NCI-H187 treated with DMSO at 0.1 percent for 48 hours (cell line): ENCODE data around the gene CKM.
"Not testable (repeated sequence)": the region's sequence is repeated elsewhere in the genome, so short reads cannot be mapped to it uniquely, and the experiment has no call there.

Experiments
- DNase-seq: peaks from one replicate; lab custom pipeline; 2025; lab: John Stamatoyannopoulos, UW

The CKM gene

GRCh38 chr19:45320997-45321775 is 1.5 kb downstream of the CKM start:
- no peak for DNase-seq

GRCh38 chr19:45315304-45315703 is 7.4 kb downstream of the CKM start:
- DNase-seq: no peak

GRCh38 chr19:45314708-45315245 is 7.9 kb downstream of the CKM start:
- no peak for DNase-seq

GRCh38 chr19:45312285-45312684 is 10.4 kb downstream of the CKM start:
- not testable (repeated sequence) for DNase-seq

- DNase-seq: no peak
These were observed 11.1 kb downstream of the CKM start for GRCh38 chr19:45311621-45312020.

GRCh38 chr19:45309322-45309721 is 13.4 kb downstream of the CKM start:
- not testable (repeated sequence) for DNase-seq

- DNase-seq: no peak
These were observed 15.3 kb downstream of the CKM start for GRCh38 chr19:45307361-45307760.

- DNase-seq: no peak
These were observed 16.1 kb downstream of the CKM start for GRCh38 chr19:45306518-45307027.

- no peak for DNase-seq
These were observed 16.6 kb downstream of the CKM start for GRCh38 chr19:45306040-45306439.

GRCh38 chr19:45305421-45305820 is 17.3 kb downstream of the CKM start:
- no peak for DNase-seq

GRCh38 chr19:45305007-45305406 is 17.7 kb downstream of the CKM start:
- DNase-seq: no peak

- DNase-seq: no peak
These were observed 18.3 kb downstream of the CKM start for GRCh38 chr19:45304141-45304926.

- no peak for DNase-seq
These were observed 19.2 kb downstream of the CKM start for GRCh38 chr19:45303269-45304060.

- DNase-seq: no peak
These were observed 20.3 kb downstream of the CKM start for GRCh38 chr19:45302416-45302815.

- DNase-seq: no peak
These were observed 23.0 kb downstream of the CKM start for GRCh38 chr19:45299719-45300118.

GRCh38 chr19:45298264-45298663 is 24.4 kb downstream of the CKM start:
- DNase-seq: no peak

- DNase-seq: no peak
These were observed 25.0 kb downstream of the CKM start for GRCh38 chr19:45297674-45298073.

GRCh38 chr19:45296355-45296754 is 26.3 kb downstream of the CKM start:
- no peak for DNase-seq

GRCh38 chr19:45295873-45296272 is 26.8 kb downstream of the CKM start:
- no peak for DNase-seq

- DNase-seq: no peak
These were observed 28.2 kb downstream of the CKM start for GRCh38 chr19:45294291-45295029.

- DNase-seq: no peak
These were observed 29.0 kb downstream of the CKM start for GRCh38 chr19:45293682-45294081.
